HFFc6 (cell line): Measurements from ENCODE around the gene SPRYD4. TPM values are rescaled to one million over a fixed set of nuclear protein-coding genes. Genes with fewer than 3 reads are reported as not detected.

Experiments
- DNase-seq: peaks from one replicate; pipeline ENCODE4 v3.0.0-alpha.2; 2018
- H3K27ac Mint-ChIP-seq: 2 replicates; pipeline ENCODE4 v1.8.0; 2020; ENCODE audit warnings: mild to moderate bottlenecking, mixed read lengths
- H3K27me3 Mint-ChIP-seq: 2 replicates; pipeline ENCODE4 v1.8.0; 2021; ENCODE audit warnings: mild to moderate bottlenecking, moderate library complexity, mixed read lengths; ENCODE audit not compliant: insufficient read depth
- H3K36me3 Mint-ChIP-seq: 2 replicates; pipeline ENCODE4 v1.8.0; 2021; ENCODE audit warnings: low read depth, mixed read lengths
- H3K4me1 Mint-ChIP-seq: 2 replicates; pipeline ENCODE4 v1.8.0; 2020; ENCODE audit warnings: low read depth, mixed read lengths
- H3K4me3 Mint-ChIP-seq: 2 replicates; pipeline ENCODE4 v1.8.0; 2020; ENCODE audit warnings: mild to moderate bottlenecking, moderate library complexity, mixed read lengths
- H3K9me3 Mint-ChIP-seq: 2 replicates; pipeline ENCODE4 v1.8.0; 2020; ENCODE audit warnings: mild to moderate bottlenecking, mixed read lengths
- long read RNA-seq: library from polyadenylated mRNA; unstranded; transcript quantifications from one replicate; pipeline ENCODE4 v2.0.0, GENCODE V29; 2019
- total RNA-seq, 6 experiments: library from RNA; stranded (reverse); fragmentation: NEBNext Ultra II Directional; extraction: Animal tissue kit (Norgen Biotek cat#: 25700); gene quantifications; 2 replicates in 1 of 6; 3 replicates in 5 of 6; pipeline ENCODE4 v1.2.3, GENCODE V29; 2021
- TF ChIP-seq, protein P1 (sequence below): fragments of 200-600 bp; sonication (generic); IDR thresholded peaks from 2 replicates; pipeline ENCODE4 v1.5.0; 2021; ENCODE audit warnings: antibody characterized with exemption, mild to moderate bottlenecking

SPRYD4 gene
- total RNA-seq: 1 to 10 TPM; 2.4 to 2.9 (median 2.5) TPM
- long read RNA-seq, full-length matches to known transcripts: 29 of 30 reads
- long read RNA-seq, partial matches to known transcripts: 0 of 30 reads
- long read RNA-seq, other reads (novel, unspliced or antisense): 1 of 30 reads

DNA sequence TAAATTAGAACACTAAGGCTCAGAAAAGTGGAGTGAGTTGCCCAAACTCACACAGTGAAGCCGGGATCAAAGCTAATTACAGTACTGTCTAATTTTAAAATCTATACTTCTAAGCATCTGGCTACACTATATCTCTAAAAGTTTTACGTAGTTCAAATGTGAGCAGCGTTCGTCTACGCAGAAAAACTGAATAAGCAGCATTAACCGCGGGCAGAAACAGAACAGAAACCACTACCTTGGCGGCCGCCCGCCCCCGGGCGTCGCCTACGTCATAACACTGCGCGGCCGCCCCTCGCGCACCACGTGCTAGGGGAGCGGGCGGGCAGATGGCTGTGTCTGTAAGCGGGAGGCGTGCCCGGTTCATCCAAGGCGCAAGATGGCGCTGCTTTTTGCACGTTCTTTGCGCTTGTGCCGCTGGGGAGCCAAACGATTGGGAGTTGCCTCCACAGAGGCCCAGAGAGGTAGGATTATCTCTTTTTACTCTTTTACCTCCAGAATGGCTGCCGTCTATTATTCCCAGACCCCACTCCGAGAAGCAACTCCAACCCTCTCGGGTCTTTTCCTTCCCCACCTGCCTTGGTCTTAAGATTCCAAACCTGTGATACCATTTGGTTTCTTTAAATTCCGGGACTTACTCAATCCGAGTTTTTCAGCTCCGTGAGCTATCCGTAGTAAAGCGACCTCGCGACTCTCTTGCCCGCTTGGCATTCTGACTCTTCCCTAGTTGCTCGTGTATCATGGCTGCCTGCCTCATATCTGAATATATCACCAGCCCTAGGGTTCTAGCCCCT, at the start of gene SPRYD4:
TSS of gene SPRYD4 (plus strand) at position 363 of the 791 bp plus-strand sequence. CDS start at position 377, 14 bp downstream.
- peaks cover 20% of the 10 kb centered on the region for H3K4me1 Mint-ChIP-seq
- H3K4me3 Mint-ChIP-seq: peak within 1 kb of the TSS; percentile 98
- H3K9me3 Mint-ChIP-seq: no peaks in the 10 kb centered on the region
- H3K27me3 Mint-ChIP-seq: peaks cover 2% of the 10 kb centered on the region
- peak within 1 kb of the TSS; percentile 95 for H3K27ac Mint-ChIP-seq
- peaks cover 15% of the 10 kb centered on the region for H3K36me3 Mint-ChIP-seq
- TF ChIP-seq, protein P1, sequence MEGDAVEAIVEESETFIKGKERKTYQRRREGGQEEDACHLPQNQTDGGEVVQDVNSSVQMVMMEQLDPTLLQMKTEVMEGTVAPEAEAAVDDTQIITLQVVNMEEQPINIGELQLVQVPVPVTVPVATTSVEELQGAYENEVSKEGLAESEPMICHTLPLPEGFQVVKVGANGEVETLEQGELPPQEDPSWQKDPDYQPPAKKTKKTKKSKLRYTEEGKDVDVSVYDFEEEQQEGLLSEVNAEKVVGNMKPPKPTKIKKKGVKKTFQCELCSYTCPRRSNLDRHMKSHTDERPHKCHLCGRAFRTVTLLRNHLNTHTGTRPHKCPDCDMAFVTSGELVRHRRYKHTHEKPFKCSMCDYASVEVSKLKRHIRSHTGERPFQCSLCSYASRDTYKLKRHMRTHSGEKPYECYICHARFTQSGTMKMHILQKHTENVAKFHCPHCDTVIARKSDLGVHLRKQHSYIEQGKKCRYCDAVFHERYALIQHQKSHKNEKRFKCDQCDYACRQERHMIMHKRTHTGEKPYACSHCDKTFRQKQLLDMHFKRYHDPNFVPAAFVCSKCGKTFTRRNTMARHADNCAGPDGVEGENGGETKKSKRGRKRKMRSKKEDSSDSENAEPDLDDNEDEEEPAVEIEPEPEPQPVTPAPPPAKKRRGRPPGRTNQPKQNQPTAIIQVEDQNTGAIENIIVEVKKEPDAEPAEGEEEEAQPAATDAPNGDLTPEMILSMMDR: peak; percentile 71
- DNase-seq: peak; percentile 83

- Mint-ChIP-seq H3K4me1 (no peaks in the 10 kb centered on the region), H3K27me3 (peaks cover 2% of the 10 kb centered on the region; the same call in 1 of the 2 replicates)
Observed at GRCh38 chr12:56420411-56420810, 48.0 kb upstream of the SPRYD4 start.

DNA sequence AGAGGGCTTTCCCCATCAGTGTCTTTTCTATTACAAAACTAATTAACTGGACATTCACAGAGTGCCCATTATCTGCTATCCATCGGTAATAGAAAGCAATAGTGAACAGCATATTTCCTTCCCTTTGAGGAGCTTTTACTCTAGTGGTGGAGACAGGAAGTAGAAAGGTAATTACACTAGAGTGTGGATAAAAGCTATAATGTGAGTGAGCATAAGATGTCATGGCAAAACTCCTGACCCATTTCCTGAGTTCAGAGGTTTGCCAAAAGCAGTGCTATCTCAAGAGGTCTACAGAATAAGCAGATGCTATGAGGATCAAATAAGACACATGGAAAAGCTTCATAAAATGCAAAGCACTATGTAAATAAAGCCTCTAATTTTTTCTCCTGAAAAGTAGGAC, 43.2 kb upstream of the SPRYD4 start:
- H3K36me3 Mint-ChIP-seq: peaks cover 8% of the 10 kb centered on the region; the same call in 1 of the 2 replicates
- no peak for DNase-seq
- no peaks in the 10 kb centered on the region for H3K4me1 Mint-ChIP-seq
- H3K9me3 Mint-ChIP-seq: no peaks in the 10 kb centered on the region
- H3K27ac Mint-ChIP-seq: no peak overlapping the region
- no peak overlapping the region for H3K4me3 Mint-ChIP-seq
- peaks cover 2% of the 10 kb centered on the region; the same call in 1 of the 2 replicates for H3K27me3 Mint-ChIP-seq
- TF ChIP-seq, protein P1: no peak

More at GRCh38 chr12:56420411-56420810, 48.0 kb upstream of the SPRYD4 start:
- peaks cover 18% of the 10 kb centered on the region for H3K36me3 Mint-ChIP-seq
- no peaks in the 10 kb centered on the region for H3K9me3 Mint-ChIP-seq
- H3K4me3 Mint-ChIP-seq: no peak overlapping the region
- no peak for DNase-seq
- H3K27ac Mint-ChIP-seq: no peak overlapping the region
- TF ChIP-seq, protein P1: no peak

DNA sequence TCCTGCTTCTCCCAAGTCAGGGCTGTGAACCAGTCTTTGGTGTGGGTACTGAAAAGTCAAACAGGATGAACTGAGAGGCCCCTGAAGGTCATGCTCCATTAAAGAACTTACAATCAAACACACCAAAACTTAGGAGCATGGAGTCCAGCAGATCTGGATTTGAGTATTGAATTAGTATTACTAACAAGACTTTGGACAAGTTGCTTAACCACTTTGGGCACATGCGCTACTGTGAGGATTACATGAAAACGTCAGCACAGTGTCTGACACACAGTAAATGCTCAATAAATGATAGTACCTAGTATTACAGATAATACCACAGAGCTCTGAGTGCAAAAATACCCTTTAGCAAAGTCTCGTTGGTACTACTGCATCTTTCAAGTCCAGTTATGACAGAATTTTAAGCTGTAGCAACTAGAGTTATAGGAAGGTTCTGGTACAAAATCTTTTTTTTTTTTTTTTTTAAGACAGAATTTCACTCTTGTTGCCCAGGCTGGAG, 42.4 kb upstream of the SPRYD4 start:
- no peak overlapping the region for H3K4me3 Mint-ChIP-seq
- no peak overlapping the region for H3K27ac Mint-ChIP-seq
- TF ChIP-seq, protein P1: no peak
- peaks cover 1% of the 10 kb centered on the region; the same call in 1 of the 2 replicates for H3K27me3 Mint-ChIP-seq
- no peaks in the 10 kb centered on the region for H3K9me3 Mint-ChIP-seq
- peaks cover 5% of the 10 kb centered on the region; the same call in 1 of the 2 replicates for H3K36me3 Mint-ChIP-seq
- DNase-seq: no peak
- no peaks in the 10 kb centered on the region for H3K4me1 Mint-ChIP-seq

GRCh38 chr12:56431288-56431687, 37.1 kb upstream of the SPRYD4 start:
- H3K27ac Mint-ChIP-seq: no peak overlapping the region
- DNase-seq: no peak
- H3K4me1 Mint-ChIP-seq: no peaks in the 10 kb centered on the region
- H3K4me3 Mint-ChIP-seq: no peak overlapping the region
- no peaks in the 10 kb centered on the region for H3K9me3 Mint-ChIP-seq
- TF ChIP-seq, protein P1: no peak
- no peaks in the 10 kb centered on the region; the same call in 1 of the 2 replicates for H3K27me3 Mint-ChIP-seq
- no peaks in the 10 kb centered on the region; the same call in 1 of the 2 replicates for H3K36me3 Mint-ChIP-seq
